ENCODE data around the gene LSM2. TPM values are rescaled to one million over a fixed set of nuclear protein-coding genes. Genes with fewer than 3 reads are reported as not detected.
"Not testable (repeated sequence)": the region's sequence is repeated elsewhere in the genome, so short reads cannot be mapped to it uniquely, and the experiment has no call there.

The LSM2 gene
- total RNA-seq = 23.0 TPM
- long read RNA-seq, transcript LSM2-208 (5 exons, 876 nt) = major isoform, 20 of 21 reads
- long read RNA-seq, partial matches to known transcripts = 1 of 21 reads
- long read RNA-seq, other reads (novel, unspliced or antisense) = 0 of 21 reads

- ATAC-seq (ENCODE audit: poor library complexity) (peak; percentile 99), DNase-seq (peak; percentile 99)
- intact Hi-C loops (cut with DNase I) = no loop called here
These were observed at the start of gene LSM2 for GRCh38 chr6:31806470-31807272. TSS of gene LSM2 (minus strand) at chr6:31806966. CDS start at chr6:31806757, 209 bp downstream.

DNA sequence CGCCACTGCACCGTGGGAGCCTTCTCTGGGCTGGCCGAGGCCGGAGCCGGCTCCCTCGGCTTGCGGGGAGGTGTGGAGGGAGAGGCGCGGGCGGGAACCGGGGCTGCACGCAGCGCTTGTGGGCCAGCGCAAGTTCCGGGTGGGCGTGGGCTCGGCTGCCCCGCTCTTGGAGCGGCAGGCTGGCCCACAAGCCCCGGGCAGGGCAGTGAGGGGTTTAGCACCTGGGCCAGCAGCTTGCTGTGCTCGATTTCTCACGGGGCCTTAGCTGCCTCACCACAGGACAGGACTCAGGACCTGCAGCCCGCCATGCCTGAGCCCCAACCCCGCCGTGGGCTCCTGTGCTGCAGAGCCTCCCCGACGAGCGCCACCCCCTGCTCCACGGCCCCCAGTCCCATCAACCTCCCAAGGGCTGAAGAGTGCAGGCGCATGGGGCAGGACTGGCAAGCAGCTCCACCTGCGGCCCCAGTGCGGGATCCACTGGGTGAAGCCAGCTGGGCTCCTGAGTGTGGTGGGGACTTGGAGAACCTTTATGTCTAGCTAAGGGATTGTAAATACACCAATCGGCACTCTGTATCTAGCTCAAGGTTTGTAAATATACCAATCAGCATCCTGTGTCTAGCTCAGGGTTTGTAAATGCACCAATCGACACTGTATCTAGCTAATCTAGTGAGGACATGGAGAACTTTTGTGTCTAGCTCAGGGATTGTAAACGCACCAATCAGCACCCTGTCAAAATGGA is 45.4 kb upstream of the LSM2 start:
- ATAC-seq (ENCODE audit: poor library complexity); intact Hi-C loops (cut with DNase I); DNase-seq: not testable (repeated sequence)

- DNase-seq (no peak), ATAC-seq (ENCODE audit: poor library complexity) (no peak)
- intact Hi-C loops (cut with DNase I) = no loop called here
These were observed 44.7 kb upstream of the LSM2 start for GRCh38 chr6:31851485-31851832.

DNA sequence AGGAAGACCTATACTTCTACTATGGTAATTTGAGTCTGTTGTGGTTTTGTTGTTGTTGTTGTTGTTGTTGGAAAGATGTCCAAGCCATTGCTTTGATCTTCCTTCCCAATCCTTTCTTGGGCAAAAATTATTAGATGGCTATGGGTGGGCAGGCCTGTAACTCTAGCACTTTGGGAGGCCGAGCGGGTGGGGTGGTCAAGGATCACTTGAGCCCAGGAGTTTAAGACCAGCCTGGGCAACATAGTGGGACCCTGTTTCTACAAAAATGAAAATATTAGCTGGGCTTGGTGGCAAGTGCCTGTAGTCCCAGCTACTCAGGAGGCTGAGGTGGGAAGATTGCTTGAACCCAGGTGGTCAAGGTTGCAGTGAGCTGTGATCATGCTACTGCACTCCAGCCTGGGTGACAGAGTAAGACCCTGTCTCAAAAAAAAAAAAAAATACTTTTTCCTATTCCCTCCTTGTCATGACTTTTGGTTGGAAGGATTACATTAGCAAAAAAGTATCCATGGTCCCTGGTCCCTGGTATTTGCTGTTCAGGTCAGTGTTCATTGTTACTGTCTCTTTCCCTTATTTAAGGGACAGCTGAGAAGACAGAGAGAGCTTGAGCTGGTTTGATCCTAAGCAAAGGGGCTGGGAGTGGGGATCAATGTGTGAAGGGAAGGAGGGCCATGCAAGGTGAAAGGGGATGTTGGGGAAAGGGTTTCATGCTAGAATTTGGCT is 44.2 kb upstream of the LSM2 start:
- intact Hi-C loops (cut with DNase I) = no loop called here
- ATAC-seq (ENCODE audit: poor library complexity) (no peak), DNase-seq (no peak)

DNA sequence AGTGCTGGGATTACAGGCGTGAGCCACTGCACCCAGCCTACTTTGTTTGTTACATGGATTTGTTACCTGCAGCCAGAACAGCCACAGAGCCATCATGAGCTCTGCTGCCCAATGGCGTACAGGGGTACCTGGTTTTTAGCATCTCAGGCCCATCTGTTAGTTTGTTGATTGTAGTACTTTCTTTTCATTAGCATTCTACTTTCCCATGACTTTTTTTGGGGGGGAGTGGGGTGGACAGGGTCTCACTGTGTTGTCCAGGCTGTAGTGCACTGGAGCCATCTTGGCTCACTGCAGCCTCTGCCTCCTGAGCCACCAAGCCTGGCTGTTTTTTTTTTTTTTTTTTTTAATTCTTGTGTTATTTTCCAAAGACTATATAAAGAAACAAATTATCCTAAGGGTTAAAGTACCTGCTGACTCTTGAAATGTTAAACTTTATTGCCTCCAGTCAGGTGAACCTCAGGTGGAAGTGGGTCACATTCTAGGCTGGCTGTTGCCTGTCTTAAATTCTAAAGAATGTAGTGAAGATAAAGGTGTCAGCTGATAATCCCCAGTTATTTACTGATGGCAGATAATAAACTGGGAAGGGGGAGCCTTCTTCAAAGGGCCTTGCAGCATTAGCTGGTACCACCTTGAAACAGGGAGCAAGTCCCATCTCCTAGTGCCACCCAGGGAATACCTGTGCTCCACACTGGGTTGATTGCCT is 40.7 kb upstream of the LSM2 start:
- intact Hi-C loops (cut with DNase I) = no loop called here
- no peak for ATAC-seq (ENCODE audit: poor library complexity)
- no peak for DNase-seq

DNA sequence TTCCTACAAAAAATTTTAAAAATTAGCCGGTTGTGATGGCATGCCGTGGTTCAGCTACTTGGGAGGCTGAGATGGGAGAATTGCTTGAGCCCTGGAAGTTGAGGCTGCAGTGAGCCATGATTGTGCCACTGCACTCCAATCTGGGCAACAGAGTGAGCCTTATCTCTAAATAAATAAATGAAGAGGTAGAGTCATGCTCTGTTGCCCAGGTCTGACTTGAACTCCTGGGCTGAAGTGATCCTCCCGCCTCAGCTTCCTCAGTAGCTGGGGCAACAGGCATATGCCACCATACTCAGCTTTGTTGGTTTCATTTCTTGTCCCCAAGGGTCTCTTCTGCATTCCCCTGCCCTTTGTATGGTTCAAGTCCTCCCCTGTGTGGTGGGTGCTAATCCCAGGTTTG is 37.7 kb upstream of the LSM2 start:
- ATAC-seq (ENCODE audit: poor library complexity) (no peak), DNase-seq (no peak)
- intact Hi-C loops (cut with DNase I) = no loop called here

DNA sequence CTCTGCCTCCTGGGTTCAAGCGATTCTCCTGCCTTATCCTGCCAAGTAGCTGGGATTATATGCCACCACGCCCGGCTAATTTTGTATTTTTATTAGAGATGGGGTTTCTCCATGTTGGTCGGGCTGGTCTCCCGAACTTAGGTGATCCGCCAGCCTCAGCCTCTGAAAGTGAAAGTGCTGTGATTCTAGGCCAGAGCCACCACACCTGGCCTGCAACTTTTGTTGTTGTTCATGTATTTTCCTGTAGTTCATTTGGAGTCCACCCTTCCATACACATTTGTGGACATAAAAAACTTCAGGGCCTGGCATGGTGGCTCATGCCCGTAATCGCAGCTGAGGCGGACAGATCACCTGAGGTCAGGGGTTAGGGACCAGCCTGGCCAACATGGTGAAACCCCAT is 35.3 kb upstream of the LSM2 start:
- intact Hi-C loops (cut with DNase I) = no loop called here
- ATAC-seq (ENCODE audit: poor library complexity) (no peak), DNase-seq (no peak)

DNA sequence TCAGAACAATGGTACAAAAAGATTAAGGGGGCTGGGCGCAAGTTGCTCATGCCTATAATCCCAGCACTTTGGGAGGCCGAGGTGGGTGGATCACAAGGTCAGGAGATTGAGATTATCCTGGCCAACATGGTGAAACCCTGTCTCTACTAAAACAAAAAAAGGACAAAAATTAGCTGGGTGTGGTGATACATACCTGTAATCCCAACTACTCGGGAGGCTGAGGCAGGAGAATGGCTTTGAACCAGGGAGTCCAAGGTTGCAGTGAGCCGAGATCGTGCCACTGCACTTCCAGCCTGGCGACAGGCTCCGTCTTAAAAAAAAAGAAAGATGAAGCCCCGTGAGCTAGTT is 33.0 kb upstream of the LSM2 start:
- intact Hi-C loops (cut with DNase I) = loop anchor here (10.0 kb wide), 1 partner anchor 105 kb away; the partner anchor contains the start of gene CLIC1
- ATAC-seq (ENCODE audit: poor library complexity); DNase-seq: not testable (repeated sequence)

GRCh38 chr6:31838968-31839367 is 32.2 kb upstream of the LSM2 start:
- DNase-seq = no peak
- intact Hi-C loops (cut with DNase I) = loop anchor here (10.0 kb wide), 1 partner anchor 104 kb away; the partner anchor contains the start of gene CLIC1
- ATAC-seq (ENCODE audit: poor library complexity) = no peak

- intact Hi-C loops (cut with DNase I) = loop anchor here (10.0 kb wide), 1 partner anchor 103 kb away; the partner anchor contains the start of gene CLIC1
- DNase-seq; ATAC-seq (ENCODE audit: poor library complexity): not testable (repeated sequence)
These were observed 31.4 kb upstream of the LSM2 start for GRCh38 chr6:31838114-31838553.

GRCh38 chr6:31837369-31838113 is 30.8 kb upstream of the LSM2 start:
- intact Hi-C loops (cut with DNase I) = loop anchor here (10.0 kb wide), 1 partner anchor 103 kb away; the partner anchor contains the start of gene CLIC1
- no peak for ATAC-seq (ENCODE audit: poor library complexity)

DNA sequence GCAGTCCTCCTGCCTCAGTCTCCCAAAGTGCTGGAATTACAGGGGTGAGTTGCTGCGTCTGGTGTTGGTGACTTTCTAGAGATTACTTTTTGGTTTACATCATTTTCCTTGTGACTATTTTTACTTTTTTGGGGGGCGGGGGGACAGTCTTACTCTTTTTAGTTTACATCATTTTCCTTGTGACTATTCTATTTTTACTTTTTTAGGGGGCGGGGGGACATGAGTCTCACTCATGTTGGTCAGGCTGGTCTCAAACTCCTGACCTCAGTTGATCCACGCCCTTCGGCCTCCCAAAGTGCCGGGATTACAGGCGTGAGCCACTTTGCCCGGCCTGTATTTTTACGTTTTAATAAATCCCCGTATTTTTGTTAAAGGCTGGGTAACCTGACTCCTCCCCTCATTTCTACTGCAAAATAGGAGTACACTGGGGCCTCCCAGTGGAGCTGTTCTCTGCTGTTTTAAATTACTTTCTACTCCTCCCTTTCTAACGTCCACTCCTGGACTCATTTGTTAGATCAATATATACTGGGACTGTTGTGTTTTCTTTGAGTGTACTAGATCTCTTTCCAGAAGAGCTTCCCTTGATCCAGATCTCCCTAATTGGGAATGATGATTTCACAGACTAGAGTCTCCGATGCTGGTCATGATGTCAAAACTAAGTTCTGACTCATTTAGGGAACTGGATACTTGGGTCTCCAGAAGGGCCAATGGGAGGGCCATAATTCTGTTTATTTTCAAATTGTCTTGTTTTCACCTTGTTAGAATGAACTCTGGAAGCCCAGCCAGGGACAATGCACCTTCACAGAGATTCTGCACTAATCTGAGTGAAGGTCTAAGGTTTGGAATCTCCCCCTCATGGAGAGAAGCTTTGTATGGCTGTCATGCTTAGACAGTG is 30.0 kb upstream of the LSM2 start:
- DNase-seq = no peak
- ATAC-seq (ENCODE audit: poor library complexity) = no peak
- intact Hi-C loops (cut with DNase I) = loop anchor here (10.0 kb wide), 1 partner anchor 102 kb away; the partner anchor contains the start of gene CLIC1

More at GRCh38 chr6:31837369-31838113, 30.8 kb upstream of the LSM2 start:
- no peak for DNase-seq

- no peak for ATAC-seq (ENCODE audit: poor library complexity)
- intact Hi-C loops (cut with DNase I) = loop anchor here (10.0 kb wide), 1 partner anchor 101 kb away; the partner anchor contains the start of gene CLIC1
- no peak for DNase-seq
These were observed 29.3 kb upstream of the LSM2 start for GRCh38 chr6:31836047-31836473.

- intact Hi-C loops (cut with DNase I) = loop anchor here (5.0 to 10.0 kb wide), 2 partner anchors 62 to 100 kb away; partner anchors contain the start of gene CLIC1
- ATAC-seq (ENCODE audit: poor library complexity) (peak; percentile 92), DNase-seq (peak; percentile 93)
These were observed 27.8 kb upstream of the LSM2 start for GRCh38 chr6:31834367-31835250.
